Measurements from ENCODE around the gene SMAD7. TPM values are rescaled to one million over a fixed set of nuclear protein-coding genes. Genes with fewer than 3 reads are reported as not detected.

SMAD7 gene
- total RNA-seq, 4 donors from 2014 or later: 19.4 to 77.6 (median 30.0) TPM

- TF ChIP-seq CTCF (IDR thresholded peaks at IDR 0.05; ENCODE audit: low read depth): no peak
Measured at GRCh38 chr18:48974304-48975119, 23.7 kb upstream of the SMAD7 start.

GRCh38 chr18:48973731-48974130 is 23.0 kb upstream of the SMAD7 start:
- no peak for TF ChIP-seq CTCF (IDR thresholded peaks at IDR 0.05; ENCODE audit: low read depth)

GRCh38 chr18:48968412-48969215 is 17.8 kb upstream of the SMAD7 start:
- TF ChIP-seq CTCF (IDR thresholded peaks at IDR 0.05; ENCODE audit: low read depth): no peak

GRCh38 chr18:48967545-48967944 is 16.8 kb upstream of the SMAD7 start:
- no peak for TF ChIP-seq CTCF (IDR thresholded peaks at IDR 0.05; ENCODE audit: low read depth)

- no peak for TF ChIP-seq CTCF (IDR thresholded peaks at IDR 0.05; ENCODE audit: low read depth)
Measured at GRCh38 chr18:48966523-48966922, 15.8 kb upstream of the SMAD7 start.

- no peak for TF ChIP-seq CTCF (IDR thresholded peaks at IDR 0.05; ENCODE audit: low read depth)
Measured at GRCh38 chr18:48963586-48964470, 13.1 kb upstream of the SMAD7 start.

Measured in subcutaneous adipose tissue (tissue), 4 donors.